Stimulated activated CD4-positive, alpha-beta T cell treated with anti-CD3 and anti-CD28 coated beads, Interleukin-1b, Interleukin-23, amount 100 ng/mL, for 24 hours (primary cell): Measurements from ENCODE around the gene ELMO1.

ENCODE experiments used
- DNase-seq, 4 experiments: peaks; one replicate each; pipeline ENCODE4 v3.0.0-alpha.2; 2020; ENCODE audit warnings: low read depth in 4 of 4, low spot score in 1 of 4

The ELMO1 gene

DNA sequence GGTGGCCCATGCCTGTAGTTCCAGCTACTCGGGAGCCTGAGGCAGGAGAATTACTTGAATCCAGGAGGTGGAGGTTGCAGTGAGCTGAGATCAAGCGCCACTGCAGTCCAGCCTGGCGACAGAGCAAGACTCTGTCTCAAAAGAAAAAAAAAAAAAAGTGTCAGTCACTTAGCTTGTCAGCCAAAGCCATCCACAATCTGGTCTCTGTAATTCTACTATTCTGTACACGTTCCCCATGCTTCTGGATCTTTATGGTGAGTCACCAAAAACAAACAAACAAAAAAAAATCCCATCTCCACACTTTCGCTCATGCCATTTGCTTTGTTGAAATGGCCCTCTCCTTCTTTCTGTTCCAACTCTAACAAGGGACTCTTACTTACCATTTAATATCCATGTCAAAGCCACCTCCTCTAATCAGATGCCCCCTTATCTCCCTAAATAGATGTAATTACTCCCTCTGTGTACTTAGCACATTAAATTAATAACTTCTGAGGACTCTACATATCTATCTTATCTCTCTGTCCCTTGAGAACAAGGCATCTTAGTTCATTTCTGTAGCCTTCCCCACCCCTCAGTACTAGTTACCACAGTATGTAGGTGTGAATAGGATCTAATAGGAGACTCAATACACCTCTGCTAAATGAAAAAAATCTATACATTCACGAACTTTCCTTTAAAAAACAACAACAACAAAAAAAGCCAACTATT lies 128.4 kb downstream of the ELMO1 start:
- no peak for DNase-seq

DNA sequence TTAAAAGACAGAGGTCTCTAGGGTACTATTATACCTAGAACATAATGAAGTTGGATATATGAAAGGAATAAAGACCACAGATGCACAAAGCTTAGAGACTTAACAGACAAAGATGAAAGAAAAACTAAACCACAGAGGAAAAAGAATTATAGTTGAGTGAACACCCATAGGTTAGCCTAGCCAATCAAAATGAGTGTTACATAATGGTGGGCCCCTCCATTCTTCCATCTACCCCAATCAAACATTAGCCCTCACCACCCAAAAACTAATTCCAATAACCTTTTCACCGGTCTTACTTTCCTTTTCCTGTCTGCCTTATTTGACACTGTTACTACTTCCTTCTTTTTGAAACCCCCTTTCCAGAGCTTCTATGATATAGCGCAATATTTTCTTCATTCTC lies 130.1 kb downstream of the ELMO1 start:
- DNase-seq: no peak

DNA sequence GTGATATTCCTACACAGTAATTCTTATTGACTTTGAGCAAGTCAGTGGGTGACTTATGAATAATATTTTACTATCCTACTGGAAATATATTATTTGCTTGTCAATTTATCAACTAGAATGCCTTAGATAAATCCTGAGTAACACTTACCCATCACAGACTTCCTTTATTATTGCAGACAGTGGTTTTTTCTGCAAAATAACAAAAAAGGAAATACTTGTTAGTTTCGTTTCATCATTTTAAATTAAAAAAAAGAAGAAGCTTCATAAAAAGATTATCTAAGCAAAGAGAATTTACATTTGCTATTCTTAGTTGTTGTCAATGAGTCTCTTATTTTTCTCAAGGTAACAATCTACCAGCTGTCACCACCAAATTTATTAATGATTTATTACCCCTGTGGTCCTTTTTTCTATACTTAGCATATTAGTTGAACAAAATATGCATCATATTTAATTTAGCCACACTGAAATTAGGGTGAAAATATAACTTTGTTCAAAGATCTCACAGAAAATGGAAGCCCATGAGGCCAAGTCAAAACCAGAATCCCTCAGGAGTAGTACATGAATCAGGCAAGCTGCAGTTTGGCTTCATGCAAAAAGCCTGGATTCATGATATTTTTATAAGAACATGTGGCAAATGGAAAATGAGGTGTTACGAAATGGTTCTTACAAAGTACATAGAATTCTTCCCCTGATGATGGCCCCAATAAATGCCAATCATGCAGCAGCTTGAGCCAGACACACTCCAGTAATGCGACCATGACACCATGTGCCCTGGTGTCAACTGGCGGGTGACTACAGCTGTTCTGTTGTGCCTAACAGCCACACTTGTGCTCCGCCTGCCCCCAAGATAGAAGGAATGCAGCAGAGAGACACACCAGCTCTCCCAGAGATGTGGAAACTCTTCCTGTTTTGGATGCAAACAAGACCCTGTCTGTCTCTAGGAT lies 132.6 kb downstream of the ELMO1 start:
- DNase-seq: no peak

DNA sequence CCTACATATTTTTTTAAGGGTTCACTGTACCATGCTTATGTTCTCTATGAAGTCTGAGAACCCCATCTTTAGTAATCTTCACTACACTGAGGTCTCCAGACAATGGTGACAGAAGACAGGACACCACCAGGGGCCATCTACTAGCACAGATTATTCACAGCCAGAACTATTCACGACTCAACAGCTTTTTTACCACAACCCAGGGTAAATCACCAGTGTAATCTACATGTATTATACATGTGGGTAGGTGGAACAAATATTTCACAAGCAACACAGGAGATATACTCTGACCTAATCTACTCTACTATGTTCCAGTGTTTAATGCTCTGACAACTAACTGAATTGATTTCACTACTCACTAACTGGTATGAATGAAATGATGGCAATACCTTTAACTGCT lies 136.1 kb downstream of the ELMO1 start:
- DNase-seq: no peak

DNA sequence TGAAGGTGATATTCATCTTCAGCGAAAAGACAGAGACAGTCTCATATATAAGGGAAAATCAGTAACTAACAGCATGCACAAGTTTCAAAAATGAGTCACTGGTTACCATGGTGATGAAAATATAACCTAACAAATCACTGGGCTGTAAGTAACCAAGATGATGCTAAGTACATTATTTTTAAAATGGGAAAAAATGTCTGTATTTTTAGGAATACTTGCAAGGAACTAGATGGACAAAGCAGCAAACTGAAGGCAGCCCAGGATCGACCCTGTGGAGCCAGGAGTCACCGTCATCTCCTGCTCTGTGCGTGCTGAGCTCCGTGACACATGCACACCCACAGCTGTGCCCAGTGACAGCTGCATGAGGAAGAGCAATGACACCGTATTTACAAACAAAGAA lies 137.3 kb downstream of the ELMO1 start:
- DNase-seq: peak in 2 of 4 experiments; percentile 8 to 10

DNA sequence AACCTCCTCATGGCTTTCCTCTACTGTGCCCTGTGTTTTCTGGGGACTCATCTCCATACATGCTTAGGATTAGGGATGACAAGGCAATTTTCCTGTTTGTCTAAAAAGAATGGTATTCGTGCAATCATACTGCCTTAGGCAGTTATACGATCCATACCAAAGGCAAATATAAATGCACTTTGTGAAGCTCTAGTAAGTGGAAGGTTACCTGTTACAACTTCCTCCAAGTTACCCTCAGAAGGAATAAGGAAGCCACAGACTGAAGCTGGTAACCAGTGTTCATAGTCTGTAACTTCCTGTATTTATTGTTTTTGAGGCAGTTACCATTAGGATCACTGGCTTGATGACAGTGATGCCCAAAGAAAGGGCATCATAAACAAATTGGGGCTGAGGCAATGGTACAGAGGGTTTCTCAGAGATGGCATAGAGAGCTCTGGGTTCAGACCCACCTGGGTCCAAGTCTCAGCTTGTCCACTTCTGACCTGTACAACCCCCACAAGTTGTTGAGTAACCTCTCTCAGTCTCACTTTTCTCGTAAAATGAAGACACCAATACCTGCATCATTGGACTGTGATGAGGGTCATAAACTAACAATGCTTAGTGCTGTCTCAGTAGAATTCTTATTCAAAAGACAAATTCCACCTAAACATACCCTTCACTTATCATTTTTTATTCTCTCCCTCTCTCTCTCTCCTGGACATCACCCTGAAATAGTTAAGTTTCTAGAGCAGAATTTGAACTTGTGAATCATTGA lies 138.2 kb downstream of the ELMO1 start:
- DNase-seq: no peak

DNA sequence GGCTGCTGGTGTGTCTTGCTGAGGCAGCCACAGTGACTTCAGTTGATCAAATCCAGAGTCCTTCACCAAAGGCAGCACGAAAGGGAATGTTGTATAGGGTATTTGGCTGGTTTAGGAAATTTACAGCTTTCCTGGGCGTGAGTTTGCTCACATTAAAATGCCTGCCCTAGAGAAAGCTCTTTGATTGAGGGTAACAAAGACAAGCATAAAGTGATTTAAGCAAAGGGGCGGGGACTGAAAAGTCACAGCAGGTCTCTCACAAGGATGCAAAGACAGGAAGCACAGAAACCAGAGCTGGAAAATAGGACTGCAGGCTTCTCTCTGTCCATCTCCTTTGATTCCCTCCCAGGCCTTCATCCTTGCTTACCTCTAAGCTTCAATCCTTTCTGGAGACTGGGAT lies 139.2 kb downstream of the ELMO1 start:
- DNase-seq: no peak

DNA sequence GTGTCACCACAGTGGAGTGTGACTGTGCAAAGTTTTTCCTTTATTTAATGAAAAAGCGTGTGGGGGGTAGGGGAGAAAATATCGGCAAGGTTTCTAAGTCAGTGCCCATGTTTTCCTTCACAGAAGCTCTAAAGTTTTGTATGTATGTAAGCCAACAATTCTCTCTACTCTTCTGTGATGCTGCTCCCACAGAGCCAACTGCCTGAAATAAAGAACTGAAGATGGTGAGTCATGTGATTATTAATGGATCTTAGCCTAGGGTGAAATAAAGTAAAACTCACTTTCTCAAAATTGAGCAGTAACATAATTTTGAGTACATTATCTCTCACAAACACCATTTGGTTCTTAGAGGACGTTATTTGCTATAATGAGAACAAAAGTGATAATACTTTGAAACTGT lies 143.7 kb downstream of the ELMO1 start:
- DNase-seq: no peak

DNA sequence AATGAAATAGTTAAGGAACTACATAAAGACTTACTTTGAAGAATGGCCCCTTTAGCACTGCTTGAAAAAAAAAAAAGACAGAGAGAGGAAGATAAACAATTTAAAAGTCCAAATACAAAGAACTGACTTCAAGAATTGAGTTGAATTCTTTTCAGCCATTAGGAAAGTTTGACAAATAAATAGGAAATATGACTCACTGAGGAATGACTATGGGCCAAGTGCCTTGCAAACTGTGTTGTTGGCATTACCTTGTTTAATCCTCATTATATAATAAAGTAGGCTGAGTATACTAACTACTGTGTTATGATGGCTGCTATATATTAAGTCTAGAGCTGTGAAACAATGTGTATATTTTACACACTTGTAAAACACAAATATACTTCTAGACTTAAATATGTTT lies 151.1 kb downstream of the ELMO1 start:
- no peak for DNase-seq

DNA sequence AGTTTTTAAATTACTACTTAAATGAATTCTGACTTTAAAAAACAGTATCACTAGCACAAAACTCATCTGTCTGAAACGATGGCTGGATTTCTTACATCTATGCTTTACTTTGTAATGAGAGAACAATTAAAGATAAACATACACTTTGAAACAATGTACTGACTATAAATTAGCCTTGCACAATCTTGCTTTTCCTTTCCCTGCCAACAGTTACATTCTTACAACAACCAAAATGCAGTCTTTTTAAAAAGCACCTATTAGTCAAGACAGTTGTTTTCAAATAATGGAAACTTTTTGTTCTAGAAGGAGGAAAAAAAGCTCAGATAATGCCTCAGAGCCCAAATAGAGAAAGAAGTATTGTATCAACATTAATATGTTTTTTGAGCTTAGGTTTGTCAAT lies 153.3 kb downstream of the ELMO1 start:
- no peak for DNase-seq

DNA sequence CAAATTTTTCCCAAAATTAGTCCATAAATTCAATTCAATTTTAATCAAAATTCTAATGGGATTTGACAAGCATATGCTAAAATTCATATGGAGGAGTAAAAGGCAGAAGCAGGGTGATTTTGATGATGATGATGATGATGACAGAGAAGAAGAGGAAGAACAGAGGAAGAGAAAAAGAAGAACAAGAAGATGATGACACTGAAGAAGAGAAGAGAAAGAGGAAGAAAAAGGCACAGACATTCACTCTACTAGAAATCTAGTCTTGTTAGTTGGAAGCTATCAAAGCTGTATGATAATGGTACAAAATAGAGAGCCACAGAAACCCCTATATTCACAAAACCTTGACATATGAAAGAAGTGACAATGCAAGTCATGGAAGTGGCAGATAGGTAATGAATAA lies 157.9 kb downstream of the ELMO1 start:
- DNase-seq: no peak

DNA sequence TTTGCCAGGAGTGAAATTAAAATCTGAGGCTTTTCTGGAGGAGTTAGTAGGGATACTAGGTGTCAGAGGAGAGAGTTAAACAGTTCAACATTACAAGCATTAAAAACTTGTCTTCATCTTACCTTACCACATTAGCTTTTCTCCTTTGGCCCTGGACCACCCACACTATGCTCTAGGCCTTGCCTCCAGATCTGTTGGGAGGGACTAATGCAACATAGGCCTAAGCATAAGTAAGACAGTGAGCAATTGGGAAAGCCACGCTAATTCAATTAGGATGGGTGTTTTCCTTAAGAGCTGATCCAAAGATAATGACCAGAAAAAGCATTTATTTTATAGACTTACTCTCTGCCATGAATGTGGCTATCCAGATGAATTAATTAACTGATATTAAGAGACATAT lies 158.9 kb downstream of the ELMO1 start:
- DNase-seq: no peak

DNA sequence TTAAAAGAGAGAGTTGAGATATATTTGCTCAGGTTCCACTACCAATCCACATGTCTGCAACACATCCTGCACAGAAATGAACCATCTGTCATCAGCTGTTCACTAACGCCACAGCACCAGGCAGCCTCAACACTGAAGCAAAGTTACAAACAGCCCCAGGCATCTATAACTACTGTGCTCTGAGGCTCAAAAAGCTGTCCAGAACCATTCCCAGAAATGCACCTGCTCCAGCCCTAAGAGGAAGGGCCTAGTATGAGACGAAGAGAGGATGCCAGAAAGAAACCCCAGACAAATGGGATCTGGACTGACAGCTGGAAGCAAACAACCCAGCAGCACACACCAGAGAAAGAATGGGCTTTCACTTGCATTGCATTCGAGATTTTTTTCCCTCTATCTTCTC lies 159.3 kb downstream of the ELMO1 start:
- DNase-seq: no peak

DNA sequence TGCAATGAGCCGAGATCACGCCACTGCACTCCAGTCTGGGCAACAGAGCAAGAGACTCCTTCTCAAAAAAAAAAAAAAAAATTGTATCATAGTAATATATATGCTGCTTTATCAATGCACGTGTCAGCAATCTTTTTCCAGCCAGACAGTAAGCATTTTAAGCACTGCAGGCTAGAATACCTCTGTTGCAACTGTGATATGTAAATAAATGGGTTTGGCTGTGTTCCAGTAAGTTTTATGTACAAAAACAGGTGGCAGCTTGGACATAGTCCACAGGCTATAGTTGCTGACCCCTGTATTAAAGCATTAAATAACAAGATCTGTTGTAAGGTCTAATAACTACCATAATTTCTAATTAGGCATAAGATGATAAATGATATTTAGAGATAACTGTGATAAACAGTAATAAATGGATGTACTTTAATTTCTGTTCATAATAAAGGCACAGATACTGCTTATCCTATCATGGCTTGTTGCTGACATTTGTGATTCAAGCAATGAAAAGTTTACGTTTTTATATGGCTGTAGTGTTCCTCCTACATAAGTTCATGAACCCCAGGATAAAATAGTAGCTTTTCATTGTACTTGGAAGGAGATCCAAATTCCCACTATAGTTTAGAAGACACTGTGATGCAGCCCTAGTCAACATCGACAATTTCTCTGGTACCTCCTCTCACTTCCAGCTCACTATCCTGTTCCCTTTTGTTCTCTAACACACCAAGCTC lies 161.4 kb downstream of the ELMO1 start:
- no peak for DNase-seq

DNA sequence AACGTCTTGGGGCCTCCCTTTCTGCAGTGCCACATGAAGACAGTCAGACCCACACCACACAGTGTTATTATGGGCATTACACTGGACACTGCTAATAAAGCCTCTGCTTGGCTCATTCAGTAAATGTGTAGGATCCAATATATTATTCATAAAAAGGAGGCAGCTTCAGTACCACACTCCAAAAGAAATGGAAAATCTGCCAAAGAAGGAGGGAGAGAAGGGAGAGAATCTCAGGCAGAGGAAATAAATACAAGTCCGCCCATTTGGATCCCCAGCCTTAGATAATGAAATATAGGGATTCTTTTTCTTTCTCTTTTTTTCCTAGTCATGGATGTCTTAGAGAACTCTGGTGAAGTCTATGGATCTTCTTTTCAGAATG lies 162.2 kb downstream of the ELMO1 start:
- DNase-seq: no peak

DNA sequence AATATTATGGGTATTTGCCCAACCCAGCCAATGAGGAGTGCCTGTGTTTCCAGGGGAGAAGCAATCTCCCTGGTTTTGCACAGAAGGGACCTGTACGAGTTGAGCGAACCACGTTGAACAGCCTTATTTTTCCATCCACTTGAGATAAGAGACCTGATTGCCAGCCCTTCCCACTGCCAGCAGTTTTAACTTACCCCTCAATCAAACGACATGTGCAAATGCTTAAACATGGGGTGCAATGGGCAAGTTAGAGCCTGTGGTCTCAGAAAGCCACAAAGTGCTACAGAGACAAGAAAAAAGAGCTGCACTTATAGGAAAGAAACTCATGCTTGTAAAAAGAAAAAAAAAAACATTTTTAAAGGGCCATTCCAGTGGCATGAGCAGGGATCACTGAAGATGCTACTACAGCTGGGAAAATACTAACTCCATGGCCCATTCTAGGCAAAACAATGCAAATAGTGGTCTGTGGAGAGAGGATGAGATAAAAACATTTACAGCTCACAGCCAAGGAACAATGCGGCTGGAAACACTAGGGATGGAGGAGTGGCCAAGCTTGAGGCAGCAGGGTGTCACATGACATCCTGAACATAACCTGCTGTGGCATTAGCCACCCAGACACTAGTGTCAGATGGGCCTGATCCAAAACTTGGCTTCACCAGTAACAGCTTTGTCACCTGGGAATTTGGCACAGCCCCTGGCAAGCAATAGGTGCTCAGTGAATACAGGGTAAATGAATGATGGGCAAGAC lies 162.8 kb downstream of the ELMO1 start:
- no peak for DNase-seq

DNA sequence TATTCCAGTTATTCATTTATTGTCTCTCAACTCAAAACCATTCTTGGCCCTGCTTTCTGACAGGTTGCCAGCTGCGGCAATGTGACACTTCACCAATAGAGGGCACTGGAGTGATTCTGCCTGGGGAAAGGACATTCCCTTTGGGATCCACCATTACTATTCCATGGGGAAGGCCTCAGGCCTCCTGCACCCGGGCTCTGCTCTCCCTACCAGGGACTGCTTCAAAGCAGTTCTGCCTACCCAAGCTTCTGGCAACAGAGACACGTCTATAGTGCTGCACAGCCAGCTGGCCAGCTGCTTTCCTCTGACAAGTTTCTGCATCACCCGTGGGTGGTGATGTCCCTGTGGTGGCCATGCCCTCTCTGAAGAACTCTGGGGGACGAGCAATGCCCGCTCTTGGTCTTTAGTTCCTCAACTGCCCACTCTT lies 163.8 kb downstream of the ELMO1 start:
- no peak for DNase-seq

DNA sequence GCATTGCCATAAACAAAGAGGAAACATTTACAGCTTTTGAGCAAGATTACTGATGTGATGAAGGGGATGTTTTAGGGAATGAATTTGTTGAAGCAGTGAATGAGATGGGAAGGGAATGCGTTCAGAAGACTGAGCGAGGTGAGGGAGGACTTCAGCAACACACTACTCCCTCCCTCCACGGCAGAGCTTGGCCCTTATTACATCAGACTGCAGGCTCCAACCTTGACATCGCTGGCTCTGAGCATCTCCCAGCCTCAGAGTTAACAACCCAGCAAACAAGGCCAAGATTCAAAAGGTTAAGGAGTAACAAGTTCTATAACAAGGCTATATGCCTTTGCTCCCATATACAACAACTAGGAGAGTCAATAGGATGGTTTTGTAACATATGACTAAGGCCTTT lies 164.4 kb downstream of the ELMO1 start:
- no peak for DNase-seq

DNA sequence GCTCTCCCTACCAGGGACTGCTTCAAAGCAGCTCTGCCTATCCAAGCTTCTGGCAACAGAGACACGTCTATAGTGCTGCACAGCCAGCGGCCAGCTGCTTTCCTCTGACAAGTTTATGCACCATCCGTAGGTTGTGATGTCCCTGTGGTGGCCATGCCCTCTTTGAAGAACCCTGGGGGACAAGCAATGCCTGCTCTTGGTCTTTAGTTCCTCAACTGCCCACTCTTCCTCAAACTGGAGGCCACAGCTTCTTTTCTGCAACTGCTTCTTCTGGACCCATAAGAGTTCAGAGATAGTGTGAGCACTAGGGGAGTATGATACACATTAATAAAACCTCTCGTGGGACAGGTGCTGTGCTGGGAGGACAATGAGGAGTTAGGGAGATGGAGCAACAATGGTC lies 164.9 kb downstream of the ELMO1 start:
- no peak for DNase-seq

DNA sequence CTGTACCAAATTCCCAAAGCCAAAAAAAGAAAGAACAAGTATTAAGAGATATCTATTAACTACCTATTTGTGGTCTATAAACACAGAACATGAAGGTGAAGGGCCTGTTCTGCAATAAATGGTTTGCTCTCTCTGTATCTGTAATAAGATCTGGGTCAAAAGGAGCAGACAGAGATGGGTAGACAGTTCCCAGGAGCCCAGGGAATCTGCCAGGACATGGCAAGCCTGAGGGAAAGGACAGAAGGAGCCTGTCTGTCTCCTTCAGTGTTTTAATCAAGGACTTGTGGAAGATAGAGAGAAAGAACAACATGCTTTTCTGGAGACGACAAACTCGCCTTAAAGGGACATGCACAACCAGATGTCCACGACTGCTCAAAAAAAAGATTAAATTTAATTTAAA lies 165.7 kb downstream of the ELMO1 start:
- DNase-seq: no peak

DNA sequence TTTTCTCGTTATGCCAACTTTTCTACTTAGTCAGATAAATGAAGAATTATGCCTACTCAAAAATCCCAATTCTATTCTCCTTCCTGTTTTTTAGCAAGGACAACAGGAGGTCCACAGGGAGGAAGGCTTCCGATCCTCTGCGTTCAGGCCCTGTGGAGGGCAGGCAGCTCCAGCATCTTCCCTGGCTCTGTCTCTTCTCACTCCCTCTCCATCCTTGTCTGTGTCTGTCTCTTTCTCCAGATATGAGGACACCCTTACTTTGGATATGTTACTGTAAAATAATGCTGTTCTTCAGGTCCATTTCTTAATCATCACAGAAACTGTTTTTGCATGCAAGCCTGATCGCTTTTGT lies 166.6 kb downstream of the ELMO1 start:
- DNase-seq: no peak
